A549 (cell line): ENCODE results near the gene PML.

Source experiments
- CHD4 ChIP-seq: fragments of 200-600 bp; sonication (generic); IDR thresholded peaks from 2 replicates; pipeline ENCODE4 v1.6.1; 2016; ENCODE audit warnings: antibody characterized with exemption, mild to moderate bottlenecking, borderline replicate concordance
- CTCF ChIP-seq: fragments of >200 bp; sonication (Bioruptor Twin); formaldehyde crosslinking; IDR thresholded peaks from 3 replicates; pipeline ENCODE4 v1.5.1; 2016
- EP300 ChIP-seq, 2 experiments: fragments of >200 bp; sonication (Bioruptor Twin); formaldehyde crosslinking; IDR thresholded peaks; 2 replicates in 1 of 2; 3 replicates in 1 of 2; pipeline ENCODE4 v1.6.1; 2016 to 2017
- MAX ChIP-seq: IDR thresholded peaks from 2 replicates; pipeline ENCODE4 v1.6.1; 2012
- POLR2A ChIP-seq: IDR thresholded peaks from 2 replicates; pipeline ENCODE4 v1.6.1; 2012; ENCODE audit warnings: mild to moderate bottlenecking, low read length
- POLR2AphosphoS2 ChIP-seq: conservative IDR thresholded peaks from 2 replicates; pipeline ENCODE4 v1.6.1; 2012; ENCODE audit warnings: low read length, improper control_type of control experiment, inconsistent platforms
- TP53 ChIP-seq: fragments of 250-450 bp; sonication (Bioruptor Pico); IDR thresholded peaks from 2 replicates; pipeline ENCODE4 v1.5.0; 2021; ENCODE audit warnings: mild to moderate bottlenecking, moderate library complexity
- USF2 ChIP-seq: fragments of 450-650 bp; IDR thresholded peaks from 2 replicates; pipeline ENCODE4 v1.6.1; 2014; ENCODE audit warnings: antibody characterized with exemption
- ZSCAN20 ChIP-seq: fragments of 250-450 bp; sonication (Bioruptor Pico); IDR thresholded peaks from 2 replicates; pipeline ENCODE4 v1.8.0; 2022; ENCODE audit warnings: mild to moderate bottlenecking, moderate library complexity

GRCh38 chr15:74045184-74045583 is 50.7 kb downstream of the PML start:
- TF ChIP-seq CHD4 = no peak
- no peak for TF ChIP-seq EP300 (IDR thresholded peaks at IDR 0.05)
- no peak for TF ChIP-seq MAX
- TF ChIP-seq POLR2A = no peak
- no peak for TF ChIP-seq POLR2AphosphoS2
- TF ChIP-seq CTCF = no peak
- no peak for TF ChIP-seq TP53 (CRISPR knock-in tag)
- no peak for TF ChIP-seq ZSCAN20
- no peak for TF ChIP-seq USF2
